ENCODE results near the gene IL17RC. TPM values are rescaled to one million over a fixed set of nuclear protein-coding genes. Genes with fewer than 3 reads are reported as not detected.
"Not testable (repeated sequence)": the region's sequence is repeated elsewhere in the genome, so short reads cannot be mapped to it uniquely, and the experiment has no call there.

Gene IL17RC
- total and polyA plus RNA-seq, 5 experiments from 2014 or later = 0.39 to 10.0 (median 9.5) TPM

GRCh38 chr3:9897408-9898372 is 19.2 kb upstream of the IL17RC start:
- DNase-seq (no peak), ATAC-seq (no peak)
- Mint-ChIP-seq H3K27ac (peak overlapping the region; percentile 31 to 91 (median 78)), H3K36me3 (peaks cover 5 to 23% (median 6%) of the 10 kb centered on the region in 3 donors), H3K4me1 (peaks cover 24 to 64% (median 57%) of the 10 kb centered on the region in 4 donors), H3K4me3 (no peak overlapping the region), H3K9me3 (peaks cover 0 to 2% (median 0%) of the 10 kb centered on the region in 9 donors), H3K27me3 (no peaks in the 10 kb centered on the region)
- POLR2A ChIA-PET = interaction anchor here (1.3 kb wide), 1 partner anchor 36 kb away, joined by 4 read pairs; the partner anchor contains the start of gene CRELD1

GRCh38 chr3:9898467-9899241 is 18.2 kb upstream of the IL17RC start:
- ATAC-seq (no peak), DNase-seq (no peak)
- POLR2A ChIA-PET = no interaction called here
- Mint-ChIP-seq H3K27me3 (no peaks in the 10 kb centered on the region), H3K4me3 (no peak overlapping the region), H3K27ac (peak overlapping the region; percentile 63 to 91 (median 74)), H3K36me3 (peaks cover 2 to 13% (median 6%) of the 10 kb centered on the region in 3 donors), H3K9me3 (peaks cover 0 to 2% (median 0%) of the 10 kb centered on the region in 9 donors), H3K4me1 (peaks cover 22 to 65% (median 57%) of the 10 kb centered on the region in 4 donors)

GRCh38 chr3:9899289-9899791 is 17.6 kb upstream of the IL17RC start:
- no peak for ATAC-seq
- POLR2A ChIA-PET = no interaction called here
- peaks cover 0 to 2% (median 0%) of the 10 kb centered on the region in 9 donors for H3K9me3 Mint-ChIP-seq

GRCh38 chr3:9900965-9901415 is 15.9 kb upstream of the IL17RC start:
- POLR2A ChIA-PET = interaction anchor here (0.7 to 3.9 kb wide), 3 partner anchors 10 to 115 kb away, joined by 3 to 23 read pairs (median 6); partner anchors contain the start of gene JAGN1

More at GRCh38 chr3:9899289-9899791, 17.6 kb upstream of the IL17RC start:
- peak overlapping the region in 5 of 10 donors; percentile 36 to 91 (median 65) for H3K27ac Mint-ChIP-seq
- H3K36me3 Mint-ChIP-seq = peaks cover 0 to 7% (median 0%) of the 10 kb centered on the region in 3 donors
- H3K4me3 Mint-ChIP-seq = no peak overlapping the region
- no peaks in the 10 kb centered on the region for H3K27me3 Mint-ChIP-seq
- no peak for DNase-seq
- H3K4me1 Mint-ChIP-seq = peaks cover 19 to 60% (median 51%) of the 10 kb centered on the region in 4 donors

GRCh38 chr3:9901967-9902366 is 14.9 kb upstream of the IL17RC start:
- POLR2A ChIA-PET = interaction anchor here (0.5 to 3.9 kb wide), 5 partner anchors 11 to 169 kb away, joined by 3 to 23 read pairs (median 4); partner anchors contain the start of gene JAGN1
- H3K27me3 Mint-ChIP-seq = peaks cover 0 to 1% (median 0%) of the 10 kb centered on the region in 5 donors
- ATAC-seq = peak; percentile 51 to 62
- H3K9me3 Mint-ChIP-seq = no peaks in the 10 kb centered on the region
- H3K4me3 Mint-ChIP-seq = peak overlapping the region in 7 of 10 donors; percentile 44 to 74 (median 62)
- DNase-seq = no peak
- H3K27ac Mint-ChIP-seq = peak overlapping the region in 7 of 10 donors; percentile 13 to 86 (median 63)
- no peaks in the 10 kb centered on the region for H3K36me3 Mint-ChIP-seq
- H3K4me1 Mint-ChIP-seq = peaks cover 14 to 41% (median 33%) of the 10 kb centered on the region in 4 donors

More at GRCh38 chr3:9900965-9901415, 15.9 kb upstream of the IL17RC start:
- H3K9me3 Mint-ChIP-seq, H3K27me3 Mint-ChIP-seq, DNase-seq, H3K36me3 Mint-ChIP-seq, ATAC-seq: not testable (repeated sequence)
- Mint-ChIP-seq H3K4me3 (peak overlapping the region in 1 of 10 donors; percentile 52), H3K27ac (peak overlapping the region in 1 of 10 donors; percentile 61), H3K4me1 (peaks cover 14 to 50% (median 40%) of the 10 kb centered on the region in 4 donors)

- Mint-ChIP-seq H3K4me1 (peaks cover 14 to 35% (median 32%) of the 10 kb centered on the region in 4 donors), H3K27me3 (peaks cover 0 to 1% (median 0%) of the 10 kb centered on the region in 5 donors), H3K9me3 (no peaks in the 10 kb centered on the region), H3K36me3 (no peaks in the 10 kb centered on the region), H3K4me3 (peak within 1 kb of the TSS; percentile 2 to 74 (median 55)), H3K27ac (peak within 1 kb of the TSS; percentile 13 to 88 (median 67))
- POLR2A ChIA-PET = interaction anchor here (0.5 to 3.9 kb wide), 5 partner anchors 12 to 379 kb away, joined by 3 to 23 read pairs (median 3); partner anchors contain the start of gene JAGN1
- DNase-seq (peak in 1 of 10 donors; percentile 20), ATAC-seq (peak; percentile 76 to 77)
These were observed 14.3 kb upstream of the IL17RC start, which contains the start of gene IL17RE for GRCh38 chr3:9902372-9903237. Gene IL17RE, plus strand, starts transcription at chr3:9902848. Its CDS starts 85 bp downstream, at chr3:9902933.

GRCh38 chr3:9903238-9903624 is 13.7 kb upstream of the IL17RC start:
- Mint-ChIP-seq H3K27ac (peak overlapping the region in 9 of 10 donors; percentile 12 to 88 (median 66)), H3K27me3 (peaks cover 0 to 1% (median 0%) of the 10 kb centered on the region in 5 donors), H3K36me3 (no peaks in the 10 kb centered on the region), H3K4me3 (peak overlapping the region in 8 of 10 donors; percentile 2 to 73 (median 39)), H3K9me3 (no peaks in the 10 kb centered on the region), H3K4me1 (peaks cover 11 to 30% (median 29%) of the 10 kb centered on the region in 4 donors)
- no peak for DNase-seq
- POLR2A ChIA-PET = interaction anchor here (0.5 to 3.9 kb wide), 5 partner anchors 13 to 379 kb away, joined by 3 to 23 read pairs (median 3); partner anchors contain the start of gene JAGN1
- no peak for ATAC-seq

- peaks cover 0 to 1% (median 0%) of the 10 kb centered on the region in 5 donors for H3K27me3 Mint-ChIP-seq
- ATAC-seq = no peak
- H3K4me1 Mint-ChIP-seq = peaks cover 8 to 27% (median 24%) of the 10 kb centered on the region in 4 donors
- no peaks in the 10 kb centered on the region for H3K36me3 Mint-ChIP-seq
- H3K27ac Mint-ChIP-seq = peak overlapping the region in 2 of 10 donors; percentile 12 to 67
- no peaks in the 10 kb centered on the region for H3K9me3 Mint-ChIP-seq
- no peak overlapping the region for H3K4me3 Mint-ChIP-seq
- no peak for DNase-seq
- POLR2A ChIA-PET = no interaction called here
These were observed 13.0 kb upstream of the IL17RC start for GRCh38 chr3:9903904-9904303.

GRCh38 chr3:9906480-9906879 is 10.4 kb upstream of the IL17RC start:
- DNase-seq (no peak), ATAC-seq (no peak)
- H3K4me1 Mint-ChIP-seq = peaks cover 8 to 23% (median 21%) of the 10 kb centered on the region in 4 donors
- peaks cover 0 to 2% (median 0%) of the 10 kb centered on the region in 3 donors for H3K36me3 Mint-ChIP-seq
- peaks cover 0 to 11% (median 4%) of the 10 kb centered on the region in 5 donors for H3K27me3 Mint-ChIP-seq
- POLR2A ChIA-PET = no interaction called here
- no peaks in the 10 kb centered on the region for H3K9me3 Mint-ChIP-seq
- H3K27ac Mint-ChIP-seq = peak overlapping the region in 1 of 10 donors; percentile 43
- H3K4me3 Mint-ChIP-seq = no peak overlapping the region

- Mint-ChIP-seq H3K36me3 (peaks cover 0 to 2% (median 0%) of the 10 kb centered on the region in 3 donors), H3K9me3 (no peaks in the 10 kb centered on the region), H3K27ac (peak overlapping the region in 1 of 10 donors; percentile 62), H3K4me3 (no peak overlapping the region), H3K4me1 (peaks cover 4 to 17% (median 7%) of the 10 kb centered on the region in 4 donors), H3K27me3 (peaks cover 3 to 16% (median 6%) of the 10 kb centered on the region in 5 donors)
- DNase-seq = no peak
- ATAC-seq = no peak
- POLR2A ChIA-PET = no interaction called here
These were observed 8.6 kb upstream of the IL17RC start for GRCh38 chr3:9908286-9908685.

All from naive thymus-derived CD8-positive, alpha-beta T cell (primary cell).